Hair follicular keratinocyte (primary cell): Measurements from ENCODE around the gene FOSL2. TPM values are rescaled to one million over a fixed set of nuclear protein-coding genes. Genes with fewer than 3 reads are reported as not detected.

Experiments used
- total RNA-seq: library from RNA; depleted of rRNA; stranded (reverse); fragments of >200 nt; gene quantifications from 2 replicates; pipeline ENCODE4 v1.2.3, GENCODE V29; 2015

FOSL2 gene
- total RNA-seq = 33.6 and 37.6 TPM in 2 replicates

DNA sequence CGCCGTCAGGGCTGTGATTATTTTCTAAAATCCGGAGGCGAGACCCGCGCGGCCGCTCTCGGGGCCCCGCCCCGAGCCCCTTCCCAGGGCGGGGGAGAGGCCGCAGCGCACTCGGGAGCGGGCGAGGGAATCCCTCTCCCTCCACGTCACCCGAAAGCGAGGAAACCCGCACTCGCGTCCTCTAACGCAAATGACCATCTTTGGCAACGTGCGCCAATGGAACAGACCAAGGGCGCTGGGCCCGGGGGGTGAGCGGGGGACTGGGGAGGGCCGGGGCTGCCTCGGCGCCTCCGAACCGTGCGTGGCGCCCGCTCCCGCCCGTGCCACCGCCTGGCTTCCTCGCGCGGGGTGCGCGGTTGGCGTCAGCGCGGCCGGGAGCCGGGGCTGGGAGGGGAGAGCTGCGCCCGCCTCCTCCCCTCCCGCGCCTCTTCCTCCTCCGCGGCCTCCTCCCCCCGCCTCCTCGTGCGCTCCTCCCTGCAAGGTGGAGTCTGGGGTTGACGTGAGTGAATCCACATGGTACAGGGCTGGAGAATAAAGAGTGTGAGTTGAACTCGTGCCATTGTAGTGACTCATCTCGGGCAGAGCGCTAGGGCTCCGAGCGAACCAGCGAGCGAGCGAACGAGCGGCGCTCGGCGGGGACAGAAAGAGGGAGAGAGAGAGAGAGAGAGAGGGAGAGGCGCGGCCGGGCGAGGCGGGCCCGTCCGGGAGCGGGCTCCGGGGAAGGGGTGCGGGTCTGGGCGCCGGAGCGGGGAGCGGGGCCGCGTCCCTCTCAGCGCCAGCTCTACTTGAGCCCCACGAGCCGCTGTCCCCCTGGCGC is at the start of gene FOSL2:
TSS of gene FOSL2 (plus strand) at position 562 of the 817 bp plus-strand sequence. CDS start 863 bp downstream, outside the sequence.

Other genes with a start within 250 kb of the FOSL2 start
- 1.3 and 1.4 TPM in 2 replicates for gene PLB1, start 103.2 kb downstream of the FOSL2 start, total RNA-seq